Nephron (organoid): ENCODE results near the gene PLP2.

Experiments used
- H3K27ac Mint-ChIP-seq, 3 experiments: 2 replicates each; pipeline ENCODE4 v1.8.0; 2020; ENCODE audit warnings: mixed read lengths in 3 of 3, mild to moderate bottlenecking in 2 of 3, moderate library complexity in 1 of 3
- H3K27me3 Mint-ChIP-seq: 2 replicates; pipeline ENCODE4 v1.8.0; 2021; ENCODE audit warnings: low read depth, mild to moderate bottlenecking, moderate library complexity, mixed read lengths
- H3K36me3 Mint-ChIP-seq: 2 replicates; pipeline ENCODE4 v1.8.0; 2020; ENCODE audit warnings: low read depth, mixed read lengths
- H3K4me1 Mint-ChIP-seq: 2 replicates; pipeline ENCODE4 v1.8.0; 2020; ENCODE audit warnings: mixed read lengths
- H3K4me3 Mint-ChIP-seq, 3 experiments: 2 replicates each; pipeline ENCODE4 v1.8.0; 2020; ENCODE audit warnings: mild to moderate bottlenecking in 3 of 3, mixed read lengths in 3 of 3, moderate library complexity in 2 of 3
- H3K9me3 Mint-ChIP-seq: 2 replicates; pipeline ENCODE4 v1.8.0; 2020; ENCODE audit warnings: mixed read lengths
- TF ChIP-seq, protein P1 (sequence below), 3 experiments: fragments of 200-600 bp; sonication (generic); IDR thresholded peaks; one replicate each; pipeline ENCODE4 v1.5.0; 2021; ENCODE audit warnings: antibody characterized with exemption in 3 of 3; ENCODE audit not compliant: unreplicated experiment in 3 of 3

Gene PLP2

DNA sequence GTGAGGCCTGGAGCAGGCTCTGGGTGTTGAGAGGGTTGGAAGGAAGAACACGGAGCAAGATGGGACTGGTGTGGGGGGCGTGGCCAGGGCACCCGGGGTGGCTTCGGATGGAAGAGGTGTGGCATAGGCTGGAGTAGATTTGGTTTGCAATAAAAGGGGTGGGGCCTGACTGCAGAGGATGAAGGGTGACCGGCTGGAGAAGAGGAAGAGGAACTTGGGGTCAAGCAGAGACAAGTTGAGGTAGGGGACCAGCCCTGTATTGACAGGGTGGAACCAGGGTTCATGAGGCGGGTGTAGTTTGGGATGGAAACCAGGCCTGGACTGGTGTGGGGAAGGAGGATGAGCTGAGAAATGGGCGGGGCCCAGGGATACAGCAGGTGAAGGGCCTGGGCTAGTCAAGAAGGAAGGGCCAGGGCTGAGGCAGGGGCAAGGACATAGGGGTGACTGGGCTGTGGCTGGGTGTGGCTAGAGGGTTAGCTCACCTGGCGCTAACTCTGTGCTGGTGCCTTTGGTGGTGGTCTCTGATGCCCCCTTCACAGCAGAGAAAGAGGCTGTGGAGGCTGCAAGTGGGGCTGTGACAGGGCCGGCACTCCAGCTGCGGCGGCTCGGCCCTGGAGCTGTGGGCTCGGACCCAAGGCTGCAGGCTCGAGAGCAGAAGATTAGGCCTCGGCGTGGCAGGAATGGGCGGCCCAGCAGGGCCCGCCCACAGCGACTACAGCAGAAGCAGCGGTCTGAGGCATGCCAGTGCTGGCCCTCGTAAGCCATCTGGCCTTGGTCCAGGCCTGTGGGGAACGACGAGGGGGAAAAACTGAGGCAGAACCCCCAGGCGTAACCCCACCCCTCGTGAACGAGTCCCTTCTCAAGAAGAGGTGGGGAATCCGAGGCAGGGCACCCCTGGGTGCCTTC is 5.0 kb downstream of the PLP2 start:
- H3K9me3 Mint-ChIP-seq = peaks cover 26% of the 10 kb centered on the region
- peaks cover 16% of the 10 kb centered on the region for H3K27me3 Mint-ChIP-seq
- peaks cover 30% of the 10 kb centered on the region for H3K36me3 Mint-ChIP-seq
- no peak overlapping the region for H3K4me3 Mint-ChIP-seq
- TF ChIP-seq, protein P1, sequence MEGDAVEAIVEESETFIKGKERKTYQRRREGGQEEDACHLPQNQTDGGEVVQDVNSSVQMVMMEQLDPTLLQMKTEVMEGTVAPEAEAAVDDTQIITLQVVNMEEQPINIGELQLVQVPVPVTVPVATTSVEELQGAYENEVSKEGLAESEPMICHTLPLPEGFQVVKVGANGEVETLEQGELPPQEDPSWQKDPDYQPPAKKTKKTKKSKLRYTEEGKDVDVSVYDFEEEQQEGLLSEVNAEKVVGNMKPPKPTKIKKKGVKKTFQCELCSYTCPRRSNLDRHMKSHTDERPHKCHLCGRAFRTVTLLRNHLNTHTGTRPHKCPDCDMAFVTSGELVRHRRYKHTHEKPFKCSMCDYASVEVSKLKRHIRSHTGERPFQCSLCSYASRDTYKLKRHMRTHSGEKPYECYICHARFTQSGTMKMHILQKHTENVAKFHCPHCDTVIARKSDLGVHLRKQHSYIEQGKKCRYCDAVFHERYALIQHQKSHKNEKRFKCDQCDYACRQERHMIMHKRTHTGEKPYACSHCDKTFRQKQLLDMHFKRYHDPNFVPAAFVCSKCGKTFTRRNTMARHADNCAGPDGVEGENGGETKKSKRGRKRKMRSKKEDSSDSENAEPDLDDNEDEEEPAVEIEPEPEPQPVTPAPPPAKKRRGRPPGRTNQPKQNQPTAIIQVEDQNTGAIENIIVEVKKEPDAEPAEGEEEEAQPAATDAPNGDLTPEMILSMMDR (IDR thresholded peaks at IDR 0.05; ENCODE audit: unreplicated experiment in 3 of 3) = no peak
- H3K27ac Mint-ChIP-seq = no peak overlapping the region
- H3K4me1 Mint-ChIP-seq = no peaks in the 10 kb centered on the region

DNA sequence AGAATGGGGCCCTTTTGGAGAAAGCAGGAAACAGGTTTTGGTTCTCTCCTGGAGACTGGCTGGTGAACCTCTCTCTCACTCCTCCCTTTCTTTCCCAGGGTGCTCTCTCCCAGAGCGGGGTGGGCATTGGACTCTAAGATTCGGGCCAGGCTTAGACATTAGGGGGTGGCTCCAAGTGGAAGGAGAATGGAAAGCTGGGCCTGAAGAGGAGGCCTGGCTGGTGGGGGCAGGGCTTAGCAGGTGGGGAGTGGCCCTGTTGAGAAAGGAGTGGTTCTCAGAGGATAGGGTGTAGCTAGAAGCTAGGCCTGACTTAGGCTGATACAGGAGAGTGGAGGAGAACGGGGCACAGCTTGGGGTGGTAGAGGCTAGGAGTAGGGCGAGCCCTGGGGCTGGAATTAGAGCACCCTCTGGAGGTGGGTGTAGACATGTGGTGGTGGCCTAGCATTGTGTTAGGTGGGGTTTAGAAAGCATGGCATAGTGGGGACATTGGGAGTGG is 5.7 kb downstream of the PLP2 start:
- H3K27me3 Mint-ChIP-seq = peaks cover 10% of the 10 kb centered on the region
- no peak overlapping the region for H3K4me3 Mint-ChIP-seq
- TF ChIP-seq, protein P1 (IDR thresholded peaks at IDR 0.05; ENCODE audit: unreplicated experiment in 3 of 3) = no peak
- no peaks in the 10 kb centered on the region for H3K4me1 Mint-ChIP-seq
- H3K27ac Mint-ChIP-seq = no peak overlapping the region
- peaks cover 34% of the 10 kb centered on the region for H3K36me3 Mint-ChIP-seq
- H3K9me3 Mint-ChIP-seq = peaks cover 26% of the 10 kb centered on the region

DNA sequence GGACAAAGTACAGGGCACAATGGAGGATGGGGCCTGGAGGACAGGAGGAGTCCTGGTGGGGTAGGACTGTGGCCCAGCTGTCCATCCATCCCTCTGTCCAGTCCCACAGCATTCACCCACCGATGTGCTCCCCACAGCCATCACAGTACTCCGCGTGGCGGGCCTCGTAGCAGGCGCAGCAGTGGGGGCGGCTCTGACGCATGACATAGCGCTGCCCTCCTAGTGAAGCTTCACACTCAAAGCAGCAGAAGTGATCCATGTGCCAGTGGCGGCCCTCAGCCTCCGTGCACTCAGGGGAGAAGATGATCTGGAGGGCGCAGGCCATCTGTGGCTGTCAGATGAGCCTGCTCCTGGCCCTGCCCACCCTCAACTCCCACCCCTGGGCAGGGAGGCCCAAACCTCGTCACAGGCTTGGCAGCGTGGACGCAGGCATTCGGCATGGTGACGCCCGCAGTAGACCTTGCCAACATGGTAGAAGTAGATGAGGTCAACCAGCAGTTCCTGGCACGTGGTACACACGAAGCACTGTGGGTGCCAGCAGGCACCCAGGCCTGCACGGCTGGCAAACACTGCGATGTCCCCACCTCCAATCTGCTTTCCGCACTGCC is 6.3 kb downstream of the PLP2 start:
- no peak overlapping the region for H3K27ac Mint-ChIP-seq
- peaks cover 4% of the 10 kb centered on the region for H3K27me3 Mint-ChIP-seq
- H3K9me3 Mint-ChIP-seq = peaks cover 23% of the 10 kb centered on the region
- peaks cover 37% of the 10 kb centered on the region for H3K36me3 Mint-ChIP-seq
- H3K4me3 Mint-ChIP-seq = no peak overlapping the region
- no peaks in the 10 kb centered on the region for H3K4me1 Mint-ChIP-seq
- TF ChIP-seq, protein P1 (IDR thresholded peaks at IDR 0.05; ENCODE audit: unreplicated experiment in 3 of 3) = no peak

DNA sequence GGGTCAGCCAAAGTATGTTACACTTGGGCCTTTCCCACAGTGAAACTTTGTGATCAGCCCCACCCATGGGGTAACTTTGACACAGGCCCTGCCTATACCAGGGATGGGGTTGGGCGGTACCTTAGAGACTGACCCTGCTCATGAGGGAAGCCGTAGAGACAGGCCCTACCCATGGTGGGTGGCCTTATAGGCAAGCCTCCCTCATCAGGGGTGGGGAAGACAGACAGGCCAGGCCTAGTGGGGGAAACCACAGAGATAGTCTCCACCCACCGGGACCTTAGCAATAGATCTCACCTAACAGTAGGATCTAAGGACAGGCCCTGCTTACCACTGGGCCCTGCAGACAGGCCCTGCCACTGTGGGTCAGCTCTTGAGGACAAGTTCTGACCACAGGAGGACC is 6.8 kb downstream of the PLP2 start:
- no peaks in the 10 kb centered on the region for H3K27me3 Mint-ChIP-seq
- H3K36me3 Mint-ChIP-seq = peaks cover 37% of the 10 kb centered on the region
- no peak overlapping the region for H3K27ac Mint-ChIP-seq
- TF ChIP-seq, protein P1 (IDR thresholded peaks at IDR 0.05; ENCODE audit: unreplicated experiment in 3 of 3) = no peak
- H3K4me3 Mint-ChIP-seq = no peak overlapping the region
- H3K9me3 Mint-ChIP-seq = peaks cover 18% of the 10 kb centered on the region
- H3K4me1 Mint-ChIP-seq = no peaks in the 10 kb centered on the region

DNA sequence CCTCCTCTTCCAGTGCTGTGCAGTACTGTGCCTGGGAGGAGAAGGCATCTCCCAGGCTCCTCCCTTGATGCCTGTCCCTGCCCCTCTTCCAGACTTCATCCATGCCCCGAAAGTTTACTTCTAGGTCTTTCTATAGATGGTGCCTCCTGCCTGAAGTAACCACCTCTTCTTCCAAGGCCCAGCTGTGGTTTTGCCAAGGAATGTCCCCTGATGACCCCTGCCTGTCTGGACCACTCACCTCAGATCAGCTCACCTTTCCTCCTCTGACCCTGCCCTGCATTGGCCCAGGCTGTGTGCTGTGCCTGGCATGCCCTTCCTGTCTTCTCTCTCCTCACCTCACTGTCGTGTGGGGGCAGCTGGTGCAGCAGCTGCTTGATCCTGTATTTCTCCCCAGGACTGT is 7.7 kb downstream of the PLP2 start:
- Mint-ChIP-seq H3K4me3 (no peak overlapping the region), H3K27me3 (no peaks in the 10 kb centered on the region), H3K36me3 (peaks cover 37% of the 10 kb centered on the region), H3K27ac (no peak overlapping the region), H3K4me1 (no peaks in the 10 kb centered on the region), H3K9me3 (peaks cover 18% of the 10 kb centered on the region)
- TF ChIP-seq, protein P1 (IDR thresholded peaks at IDR 0.05; ENCODE audit: unreplicated experiment in 3 of 3) = no peak
